ENCODE data around the gene VCAM1.
"Not testable (repeated sequence)": the region's sequence is repeated elsewhere in the genome, so short reads cannot be mapped to it uniquely, and the experiment has no call there.

VCAM1 gene

DNA sequence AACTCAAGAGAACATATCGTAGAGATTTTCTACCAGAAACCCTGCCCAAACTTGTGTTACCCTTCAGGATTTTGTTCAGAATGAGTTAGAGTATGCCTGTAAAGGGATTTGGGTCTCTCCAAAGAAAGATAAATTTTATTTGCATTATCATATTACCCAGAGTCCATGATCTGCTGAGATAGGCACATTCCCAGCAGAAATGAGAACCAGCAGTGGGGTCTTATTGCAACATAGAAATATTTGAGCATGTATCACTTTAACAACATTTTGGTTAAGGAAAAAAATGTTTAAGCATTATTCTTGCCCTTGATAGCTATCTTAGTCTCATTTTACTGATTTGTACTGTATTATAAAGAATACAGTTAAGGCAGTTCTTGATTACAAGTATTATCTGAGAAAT is 10.6 kb downstream of the VCAM1 start:
- no peak for DNase-seq

DNA sequence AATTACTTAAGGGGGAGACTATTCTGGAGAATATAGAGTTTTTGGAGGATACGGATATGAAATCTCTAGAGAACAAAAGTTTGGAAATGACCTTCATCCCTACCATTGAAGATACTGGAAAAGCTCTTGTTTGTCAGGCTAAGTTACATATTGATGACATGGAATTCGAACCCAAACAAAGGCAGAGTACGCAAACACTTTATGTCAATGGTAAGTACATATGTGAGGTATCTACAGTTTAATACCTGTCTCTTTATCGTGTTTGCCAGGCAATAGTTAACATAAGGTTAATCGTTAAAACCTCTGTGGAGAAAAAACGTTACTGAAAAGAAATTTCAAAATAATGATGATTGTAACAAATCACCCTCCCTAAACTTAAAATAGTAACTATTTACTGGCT is 11.8 kb downstream of the VCAM1 start:
- DNase-seq: no peak

DNA sequence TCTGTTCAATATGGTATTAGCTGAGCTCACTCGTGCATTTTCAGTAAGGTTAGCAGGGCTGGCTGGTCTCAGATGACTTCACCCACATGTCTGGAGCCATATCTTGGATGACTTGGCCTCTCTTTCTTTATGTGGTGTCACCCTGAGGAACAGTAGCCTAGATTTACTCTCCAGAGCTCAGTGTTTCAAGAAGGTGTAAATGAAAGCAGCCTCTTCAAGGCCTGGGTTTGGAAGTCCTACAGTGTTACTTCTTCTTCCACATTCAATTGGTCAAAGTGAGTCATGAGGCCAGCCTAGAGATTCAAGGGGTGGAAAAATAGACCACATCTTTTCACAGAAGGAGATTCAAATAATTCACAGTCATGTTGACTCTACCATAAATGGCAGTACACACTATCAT is 12.2 kb downstream of the VCAM1 start:
- DNase-seq: no peak

DNA sequence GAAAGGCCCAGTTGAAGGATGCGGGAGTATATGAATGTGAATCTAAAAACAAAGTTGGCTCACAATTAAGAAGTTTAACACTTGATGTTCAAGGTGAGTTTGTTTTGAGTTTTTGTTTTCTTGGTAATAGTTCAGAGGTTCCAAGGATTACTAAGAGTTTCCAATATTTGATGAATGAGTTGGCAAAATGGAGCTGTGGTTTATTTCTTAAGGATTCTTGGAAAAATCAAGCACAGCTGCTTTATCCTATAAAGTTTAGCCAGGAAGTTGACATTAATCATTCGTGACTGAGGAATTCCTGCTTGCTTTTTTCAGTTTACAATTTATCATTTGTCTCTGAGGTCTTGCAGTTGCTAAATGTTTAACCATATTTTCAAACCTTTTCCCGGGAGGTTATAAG is 15.1 kb downstream of the VCAM1 start:
- no peak for DNase-seq

DNA sequence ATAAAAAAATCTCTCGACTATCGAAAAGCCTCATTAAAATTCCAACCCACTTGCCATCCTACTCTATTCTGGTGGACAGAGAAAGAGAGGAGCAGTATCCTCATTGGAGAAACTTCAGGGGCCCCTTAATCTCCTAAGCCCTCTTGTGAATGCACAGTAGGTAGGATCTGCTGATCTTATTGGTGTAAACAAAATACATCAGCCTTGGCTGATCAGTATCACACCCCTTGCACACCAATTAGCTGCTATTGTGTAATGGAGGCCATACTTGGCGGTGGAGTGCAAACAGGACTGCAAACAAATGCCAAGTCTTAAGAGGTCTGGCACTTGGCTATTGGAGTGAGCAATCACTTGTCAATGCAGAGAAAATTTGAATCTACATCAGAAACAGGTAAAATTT is 15.7 kb downstream of the VCAM1 start:
- no peak for DNase-seq

DNA sequence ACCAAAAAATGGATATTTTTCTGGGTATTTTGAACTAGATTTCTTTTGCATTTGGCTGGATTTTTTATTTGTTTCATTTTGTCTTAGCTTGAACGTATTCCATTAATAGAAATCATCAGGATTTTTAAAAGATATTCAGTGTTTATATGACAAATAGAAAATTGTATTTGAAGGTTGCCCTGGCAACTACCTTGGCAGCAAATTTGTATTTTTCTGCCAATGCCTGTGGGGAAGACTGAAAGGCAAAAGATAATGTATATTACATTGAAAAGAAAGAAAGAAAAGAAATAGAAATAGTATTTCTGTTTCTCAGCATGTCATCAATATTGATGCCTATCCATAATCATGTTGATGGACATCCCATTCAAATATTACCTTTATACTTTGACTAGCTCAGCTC is 16.8 kb downstream of the VCAM1 start:
- DNase-seq: peak; percentile 2

DNA sequence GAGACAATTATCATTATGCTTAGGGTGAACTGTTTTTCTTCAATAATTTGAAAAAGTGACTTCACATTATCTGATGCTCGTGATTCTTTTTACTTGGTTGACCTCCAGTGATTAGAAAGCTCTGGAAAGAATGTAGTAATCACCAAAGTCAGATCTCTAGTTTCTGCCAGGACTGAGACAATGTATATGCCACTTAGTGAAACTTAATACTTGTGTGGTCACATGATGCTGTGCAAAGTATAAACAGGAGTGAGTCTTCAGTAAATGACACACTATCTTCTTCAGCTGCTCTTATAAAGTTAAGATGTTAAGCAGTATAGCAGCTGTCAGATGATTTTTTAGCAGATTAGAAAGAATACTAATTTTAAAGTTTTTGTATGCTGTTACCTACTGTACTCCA is 17.2 kb downstream of the VCAM1 start:
- DNase-seq: peak; percentile 3

DNA sequence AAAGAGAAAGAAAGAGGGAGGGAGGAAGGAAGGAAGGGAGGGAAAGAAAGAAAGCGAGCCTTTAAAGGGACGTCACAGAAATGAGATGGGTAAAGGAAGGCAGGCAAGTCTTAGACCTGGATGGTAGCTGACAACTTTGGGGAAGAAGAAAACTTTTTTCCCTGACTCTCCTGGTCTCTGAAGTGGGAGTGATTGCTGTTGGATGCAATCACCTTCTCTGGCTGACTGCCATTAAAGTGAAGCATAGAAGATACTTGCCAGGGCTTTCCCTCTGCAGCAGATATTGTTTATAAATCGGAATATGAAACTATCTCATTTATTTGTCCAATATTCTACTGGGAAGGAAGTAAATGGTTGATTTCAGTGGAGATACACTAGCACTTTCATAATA is 27.0 kb downstream of the VCAM1 start:
- no peak for DNase-seq

DNA sequence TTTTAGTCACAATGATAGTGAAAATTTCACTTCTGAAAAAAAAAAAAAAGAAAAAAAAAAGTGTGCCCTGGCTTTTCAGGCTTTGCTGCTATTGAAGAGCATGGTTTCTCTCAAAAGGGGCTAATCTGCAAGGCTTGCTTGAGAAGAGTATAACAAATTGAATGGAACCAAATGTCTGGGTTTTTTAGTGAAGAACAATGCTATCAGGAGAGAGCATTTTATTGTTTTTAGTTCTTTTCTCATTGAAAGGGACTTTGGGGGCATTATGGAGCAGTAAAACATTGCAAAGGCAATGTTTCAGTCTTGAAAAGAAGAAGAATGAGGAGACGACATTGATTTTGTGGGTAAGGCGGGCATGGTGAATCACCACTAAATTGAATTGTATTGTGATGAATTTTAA is 28.2 kb downstream of the VCAM1 start:
- no peak for DNase-seq

DNA sequence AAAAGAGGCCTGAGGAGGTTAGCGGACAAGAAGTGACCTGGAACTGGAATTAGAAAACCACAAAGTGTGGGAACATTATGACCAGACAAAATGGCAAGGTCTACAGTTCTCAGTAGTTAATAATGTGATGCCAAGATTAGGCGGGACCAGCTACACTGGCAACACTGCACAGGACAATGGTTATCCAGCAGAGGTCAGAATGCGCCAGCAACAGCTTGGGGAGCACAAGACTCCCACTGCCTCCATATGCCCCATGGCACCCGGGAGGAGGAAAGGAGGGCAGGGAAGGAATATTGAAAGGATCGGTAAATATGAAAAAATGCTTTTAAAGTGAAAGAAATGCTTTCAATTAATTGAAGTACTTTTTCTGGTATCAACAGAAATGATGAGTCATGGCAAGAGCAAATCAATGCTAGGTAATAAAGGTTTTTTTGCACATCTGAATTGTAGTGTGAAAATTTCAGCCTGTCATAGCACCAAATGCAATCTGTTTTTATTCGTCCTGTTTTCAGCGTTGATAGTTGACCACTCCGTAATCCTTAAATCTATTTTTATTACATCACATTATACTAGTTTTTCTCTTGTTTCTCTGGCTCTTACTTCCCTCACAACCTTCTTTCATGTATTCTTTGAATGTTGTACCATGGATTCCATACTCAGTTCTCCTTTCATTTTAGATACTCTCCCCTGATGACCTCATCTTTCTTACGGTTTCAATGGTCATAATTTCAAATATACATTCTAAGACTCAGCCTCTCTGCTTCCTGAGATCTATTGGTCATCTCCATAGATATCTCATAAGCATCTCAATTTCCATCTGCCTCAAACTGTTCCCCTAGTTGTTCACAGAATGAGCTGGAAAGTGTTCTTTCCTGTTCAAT is 30.7 kb downstream of the VCAM1 start:
- DNase-seq: no peak

DNA sequence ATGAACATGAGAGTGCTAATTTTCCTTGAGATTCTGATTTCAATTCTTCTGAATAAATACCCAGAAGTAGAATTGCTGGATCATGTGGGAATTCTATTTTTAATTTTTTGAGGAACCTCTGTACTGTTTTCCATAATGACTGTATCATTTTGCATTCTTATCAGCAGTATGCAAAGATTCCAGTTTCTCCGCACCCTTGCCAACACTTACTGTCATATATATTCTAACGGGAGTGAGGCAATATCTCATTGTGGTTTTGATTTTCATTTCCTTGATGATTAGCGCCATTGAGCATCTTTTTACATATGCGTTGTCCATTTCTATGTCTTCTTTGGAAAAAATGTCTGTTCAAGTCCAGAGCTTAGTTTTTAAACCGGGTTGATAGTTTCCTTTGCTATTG is 33.2 kb downstream of the VCAM1 start:
- no peak for DNase-seq

DNA sequence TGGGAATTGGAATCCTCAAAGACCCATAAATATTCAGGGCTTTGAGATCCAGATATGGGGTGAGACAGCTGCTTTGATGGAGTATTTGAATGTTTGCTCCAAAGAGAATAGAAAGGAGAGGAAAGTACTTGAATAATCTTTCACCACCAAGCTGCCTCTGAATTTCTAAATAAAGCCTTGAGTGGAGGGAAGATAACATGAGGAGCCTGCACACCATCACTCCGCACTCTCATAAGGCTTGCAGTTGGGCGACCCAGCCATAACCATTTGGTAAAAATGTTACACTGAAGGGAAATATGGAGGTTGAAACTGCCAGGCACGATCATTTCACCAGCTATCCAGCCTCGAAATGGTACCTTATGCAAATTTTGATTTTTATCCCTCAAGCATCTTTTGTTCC is 38.4 kb downstream of the VCAM1 start:
- DNase-seq: no peak

DNA sequence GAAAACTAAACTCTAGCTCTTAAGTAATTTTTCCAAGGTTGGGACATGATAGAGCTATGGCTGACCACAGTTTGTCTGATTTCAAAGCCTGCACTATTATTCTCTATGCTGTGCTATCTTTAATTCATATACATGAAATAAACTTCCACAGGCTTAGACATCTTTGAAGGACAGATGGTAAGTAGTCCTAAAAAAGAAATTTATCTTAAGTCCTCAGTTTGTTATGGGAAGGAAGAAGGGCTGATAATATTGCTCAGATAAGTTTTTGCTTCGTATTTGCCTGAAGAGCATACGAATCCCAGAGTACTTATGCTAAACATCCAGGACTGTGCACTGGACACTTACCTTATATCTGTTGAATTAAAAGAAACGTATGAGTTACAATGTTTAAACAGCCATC is 39.6 kb downstream of the VCAM1 start:
- DNase-seq: no peak

DNA sequence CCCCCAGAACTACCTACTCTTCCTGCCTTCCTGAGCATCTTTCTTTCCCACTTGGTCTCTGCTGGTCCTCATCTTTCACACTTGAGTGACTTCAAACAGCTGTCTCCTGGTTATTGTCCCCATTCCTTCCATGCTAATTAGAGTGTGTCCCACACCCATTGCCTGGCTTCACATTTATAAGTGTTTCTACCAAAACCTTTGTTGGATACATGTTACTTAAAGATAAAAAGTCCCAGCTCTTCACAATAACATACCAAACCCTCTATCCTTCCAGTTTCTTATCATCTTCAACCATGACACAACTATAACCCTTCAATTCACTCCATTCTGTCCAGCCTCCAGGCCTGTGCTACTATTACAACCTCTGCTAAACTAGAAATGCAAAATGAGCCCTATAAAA is 41.0 kb downstream of the VCAM1 start:
- DNase-seq: no peak

DNA sequence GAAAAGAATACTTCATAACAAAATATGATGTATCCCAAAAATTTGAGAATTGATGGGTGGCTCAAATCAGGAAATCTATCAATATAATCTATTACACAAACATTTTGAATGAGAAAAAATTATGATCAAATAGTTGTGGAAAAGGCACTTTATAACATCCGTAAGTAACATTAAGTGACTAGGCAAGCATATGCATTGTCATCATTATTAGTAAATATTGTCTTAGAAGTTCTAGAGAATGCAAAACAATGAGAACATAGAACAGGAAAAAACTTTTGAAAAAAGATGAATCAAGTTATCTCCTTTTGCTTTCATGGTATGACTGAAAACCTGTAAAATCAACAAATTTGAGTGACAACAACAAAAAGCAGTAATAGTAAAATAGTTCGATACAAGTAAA is 42.9 kb downstream of the VCAM1 start:
- no peak for DNase-seq

DNA sequence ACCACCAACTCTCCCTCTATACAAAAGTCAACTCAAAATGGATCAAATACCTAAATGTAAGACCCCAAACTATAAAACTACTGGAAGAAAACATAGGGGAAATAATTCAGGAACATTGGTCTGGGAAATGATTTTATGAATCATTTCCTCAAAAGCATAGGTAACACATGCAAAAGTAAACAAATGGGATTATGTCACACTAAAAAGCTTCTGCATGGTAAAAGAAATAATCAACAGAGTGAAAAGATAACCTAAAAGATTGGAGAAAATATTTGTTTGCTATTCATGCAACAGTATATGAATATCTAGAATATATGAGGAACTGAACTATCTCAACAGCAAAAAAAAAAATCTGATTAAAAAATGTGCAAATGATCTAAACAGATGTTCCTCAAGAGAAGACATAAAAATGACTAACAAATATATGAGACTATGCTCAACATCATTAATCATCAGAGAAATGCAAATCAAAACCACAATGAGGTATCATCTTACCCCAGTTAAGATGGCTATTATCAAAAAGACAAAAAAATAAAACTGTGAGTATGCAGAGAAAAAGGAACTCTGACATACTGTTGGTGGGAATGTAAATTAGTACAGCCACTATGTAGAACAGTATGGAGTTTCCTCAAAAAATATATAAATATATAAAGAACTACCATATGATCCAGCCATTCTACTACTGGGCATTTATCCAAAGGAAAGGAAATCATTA is 47.8 kb downstream of the VCAM1 start:
- DNase-seq: no peak

DNA sequence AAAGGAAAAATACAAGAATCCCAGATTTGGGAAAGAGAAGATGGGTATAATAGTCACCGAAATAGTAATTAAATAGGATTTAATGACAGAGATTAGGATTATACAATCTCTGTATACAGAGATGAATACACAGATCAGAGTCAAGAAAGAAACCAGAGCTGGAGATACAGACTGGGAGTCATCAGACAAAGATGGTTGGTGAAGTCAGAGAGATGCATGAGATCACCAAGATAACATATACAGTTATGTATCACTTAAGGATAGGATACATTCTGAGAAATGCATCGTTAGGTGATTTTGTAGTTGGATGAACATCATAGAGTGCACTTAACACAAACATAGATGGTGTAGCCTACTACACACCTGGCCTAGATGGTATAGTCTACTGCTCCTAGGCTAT is 49.8 kb downstream of the VCAM1 start:
- DNase-seq: no peak

DNA sequence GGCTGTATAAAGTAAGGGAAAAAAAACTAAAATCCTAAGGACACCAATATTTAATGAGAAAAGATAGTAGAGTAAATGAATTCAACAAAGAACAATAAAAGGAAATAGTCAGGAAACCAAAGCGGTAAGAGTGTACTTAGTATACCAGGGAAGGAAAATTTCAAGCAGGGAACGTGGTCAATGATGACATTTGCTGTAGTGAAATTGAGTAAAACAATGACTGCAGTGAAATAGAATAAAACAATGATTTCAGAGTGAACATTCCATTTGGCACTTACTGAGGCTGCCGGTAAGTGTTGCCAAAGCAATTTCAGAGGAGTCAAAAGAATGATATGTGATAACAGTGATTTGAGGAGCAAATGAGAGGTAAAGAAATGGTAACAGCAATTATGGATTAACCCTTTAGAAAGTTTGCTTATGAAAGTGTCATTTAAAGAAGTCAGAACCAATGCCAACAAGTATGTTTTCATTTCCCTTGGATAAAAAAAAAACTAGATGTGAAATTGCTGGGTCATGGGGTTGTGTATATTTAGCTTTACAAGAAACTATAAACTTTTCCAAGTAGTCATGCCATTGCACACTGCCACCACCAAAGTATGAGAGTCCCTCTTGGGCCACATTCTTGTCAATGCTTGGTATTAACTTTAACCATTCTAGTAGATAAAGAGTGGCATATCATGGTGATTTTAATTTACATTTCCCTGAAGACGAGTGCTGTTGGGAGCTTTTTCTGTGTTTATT is 50.5 kb downstream of the VCAM1 start:
- no peak for DNase-seq

DNA sequence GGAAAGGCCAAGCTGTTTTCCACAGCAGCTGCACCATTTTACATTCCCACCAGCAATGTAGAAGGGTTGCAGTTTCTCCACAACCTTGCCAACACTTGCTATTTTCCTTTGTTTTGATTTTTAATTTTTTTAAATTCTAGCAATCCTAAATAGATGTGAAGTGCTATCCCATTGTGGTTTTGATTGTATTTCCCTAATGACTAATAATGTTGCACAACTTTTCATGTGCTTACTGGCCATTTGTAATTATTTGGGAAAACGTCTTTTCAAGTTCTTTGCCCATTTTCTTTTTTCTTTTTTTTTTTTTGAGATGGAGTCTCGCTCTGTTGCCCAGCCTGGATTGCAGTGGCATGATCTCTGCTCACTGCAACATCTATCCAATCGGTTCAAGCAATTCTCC is 53.9 kb downstream of the VCAM1 start:
- DNase-seq: no peak

DNA sequence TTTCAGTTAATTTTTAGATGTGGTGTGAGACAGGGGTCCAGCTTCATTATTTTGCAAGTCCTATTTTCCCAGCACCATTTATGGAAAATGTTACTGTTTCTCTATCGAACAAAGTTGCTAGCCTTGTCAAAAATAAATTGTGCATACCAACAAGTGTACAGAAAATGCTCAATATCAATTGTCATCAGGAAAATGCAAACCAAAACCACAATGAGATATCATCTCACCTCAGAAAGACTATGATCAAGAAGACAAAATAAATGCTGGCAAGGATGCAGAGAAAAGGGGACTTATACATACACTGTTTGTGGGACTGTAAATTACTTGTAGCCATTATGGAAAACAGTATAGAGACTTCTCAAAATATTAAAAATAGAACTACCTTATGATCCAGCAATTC is 54.8 kb downstream of the VCAM1 start:
- DNase-seq: no peak

DNA sequence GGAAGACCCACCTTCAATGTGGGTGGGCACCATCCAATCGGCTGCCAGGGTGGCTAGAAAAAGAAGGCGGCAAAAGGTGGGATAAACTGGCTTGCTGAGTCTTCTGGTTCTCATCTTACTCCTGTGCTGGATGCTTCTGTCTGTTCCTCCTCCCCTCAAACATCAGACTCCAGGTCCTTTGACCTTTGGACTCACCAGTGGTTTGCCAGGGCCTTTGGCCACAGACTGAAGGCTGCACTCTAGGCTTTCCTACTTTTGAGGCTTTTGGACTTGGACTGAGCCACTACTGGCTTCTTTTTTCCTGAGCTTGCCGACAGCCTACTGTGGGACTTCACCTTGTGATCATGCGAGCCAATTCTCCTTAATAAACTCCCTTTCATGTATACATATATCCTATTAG is 55.9 kb downstream of the VCAM1 start:
- no peak for DNase-seq

DNA sequence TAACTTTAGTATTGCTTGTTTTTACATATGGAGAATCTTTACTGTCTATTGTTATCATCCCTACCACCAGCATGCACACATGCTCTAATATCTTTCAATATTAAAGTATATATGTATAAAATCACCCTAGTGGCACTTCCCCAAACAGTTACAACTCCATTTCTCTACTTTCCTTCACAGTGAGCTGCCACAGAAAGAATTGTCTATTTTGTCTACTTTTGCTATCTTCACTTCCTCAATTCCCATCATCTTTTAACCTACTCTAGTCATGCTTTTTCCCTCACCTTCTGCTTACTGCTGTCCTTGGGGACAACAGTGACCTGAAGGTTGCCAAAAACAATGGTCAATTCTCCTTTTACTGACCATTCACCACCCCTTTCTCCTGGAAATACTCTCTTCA is 59.2 kb downstream of the VCAM1 start:
- no peak for DNase-seq

DNA sequence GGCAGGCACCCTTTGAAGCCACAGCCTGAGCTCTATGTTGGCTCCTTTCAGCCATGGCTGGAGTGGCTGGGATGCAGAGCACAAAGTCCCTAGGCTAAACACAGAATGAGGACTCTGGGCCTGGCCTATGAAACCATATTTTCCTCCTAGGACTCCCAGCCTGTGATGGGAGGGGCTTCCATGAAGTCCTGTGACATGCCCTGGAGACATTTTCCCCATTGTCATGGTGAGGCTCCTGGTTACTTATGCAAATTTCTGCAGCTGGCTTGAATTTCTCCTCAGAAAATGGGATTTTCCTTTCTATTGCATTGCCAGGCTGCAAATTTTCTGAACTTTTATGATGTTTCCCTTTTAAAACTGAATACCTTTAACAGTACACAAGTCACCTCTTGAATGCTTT is 61.3 kb downstream of the VCAM1 start:
- DNase-seq: no peak

DNA sequence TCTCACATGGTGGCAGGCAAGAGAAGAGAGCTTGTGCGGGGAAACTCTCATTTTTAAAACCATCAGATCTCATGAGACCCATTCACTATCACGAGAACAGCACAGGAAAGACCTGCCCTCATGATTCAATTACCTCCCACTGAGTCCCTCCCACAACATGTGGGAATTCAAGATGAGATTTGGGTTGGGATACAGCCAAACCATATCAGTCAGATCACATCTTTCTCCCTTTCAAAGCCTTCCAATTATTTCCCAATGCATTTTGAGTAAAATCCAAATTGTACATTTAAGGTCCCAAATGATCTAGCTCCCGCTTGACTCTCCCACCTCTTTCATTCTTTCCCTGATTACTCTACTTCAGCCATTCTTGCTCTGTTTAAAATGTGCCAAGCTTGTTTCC is 62.2 kb downstream of the VCAM1 start:
- DNase-seq: not testable (repeated sequence)
